ENCODE data around the gene RSRC1.
A peak's percentile ranks its signal among the peaks of the same experiment; 100 is the strongest.

Gene RSRC1

DNA sequence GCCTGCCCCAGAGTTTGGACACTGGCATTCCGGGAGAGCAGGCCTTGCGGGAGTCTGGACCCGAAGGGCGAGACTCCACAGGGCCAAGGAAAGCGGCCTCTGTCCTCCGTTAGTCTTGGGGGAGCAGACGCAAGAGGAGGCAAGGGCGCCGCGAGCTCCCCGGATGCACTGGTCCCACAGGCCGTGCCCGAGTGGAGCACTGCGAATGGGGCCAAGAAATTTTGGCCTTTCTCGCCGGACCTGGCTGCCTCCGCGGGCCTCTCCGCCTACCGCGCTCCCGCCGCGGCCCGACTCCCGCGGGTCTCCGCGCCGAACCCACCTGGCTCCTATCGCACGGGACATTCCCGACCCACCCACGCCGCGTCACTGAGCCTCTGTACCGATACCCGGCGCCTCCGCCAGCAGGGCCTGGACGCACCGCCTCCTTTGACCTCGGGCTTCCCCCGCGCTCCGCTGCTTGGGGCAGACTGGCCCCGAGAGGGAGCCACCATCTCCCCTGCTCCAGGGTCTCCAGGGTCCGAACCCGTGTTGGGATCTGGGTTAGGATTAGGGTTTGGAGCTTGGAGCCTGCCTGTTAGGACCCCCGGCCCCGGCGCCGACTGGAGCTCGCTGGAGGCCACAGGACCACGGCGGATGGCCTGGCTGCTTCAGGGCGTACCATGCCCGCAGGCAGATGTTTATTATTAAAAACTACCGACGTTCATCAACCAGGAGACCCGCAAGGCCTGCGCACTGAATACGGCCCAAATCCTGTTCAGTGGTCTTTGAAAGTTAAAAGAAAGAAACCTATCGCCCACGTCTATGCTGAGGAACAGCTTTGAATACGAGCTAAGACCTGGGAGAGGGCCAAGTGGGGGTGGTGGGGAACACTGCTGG, 15.4 kb upstream of the RSRC1 start:
- H2BK5ac ChIP-seq (ENCODE audit: low read length): no peak overlapping the region
- H3K36me3 ChIP-seq (ENCODE audit: control insufficient read depth, insufficient read depth, low read length): no peaks in the 10 kb centered on the region
- H3K18ac ChIP-seq (ENCODE audit: low read length): no peak overlapping the region
- H3K27me3 ChIP-seq (ENCODE audit: insufficient read depth, low read length, poor library complexity): peaks cover 34% of the 10 kb centered on the region
- no peak overlapping the region for H2BK15ac ChIP-seq (replicated peaks; ENCODE audit: low read depth)
- H3K79me2 ChIP-seq (ENCODE audit: control insufficient read depth, insufficient read depth, low read length): no peaks in the 10 kb centered on the region
- H3K4me3 ChIP-seq (ENCODE audit: low read length): peak overlapping the region; percentile 21
- no peak overlapping the region for H4K5ac ChIP-seq (ENCODE audit: low read length)
- H2BK120ac ChIP-seq (ENCODE audit: low read depth, low read length): no peak overlapping the region
- H3K4ac ChIP-seq (ENCODE audit: low read depth, low read length): no peak overlapping the region
- H3K27ac ChIP-seq (ENCODE audit: low read depth, low read length): no peak overlapping the region
- peak overlapping the region; percentile 25 for H3K23ac ChIP-seq (ENCODE audit: low read length)
- peak overlapping the region; percentile 23 for H3K4me2 ChIP-seq (ENCODE audit: low read length)
- no CpG with 5 or more reads among the region's 66 CpGs for WGBS (ENCODE audit: extremely low coverage, insufficient coverage, low lambda C conversion rate)
- no peak overlapping the region for H4K8ac ChIP-seq (ENCODE audit: low read depth, low read length)
- H3K9ac ChIP-seq (ENCODE audit: low read length): peak overlapping the region; percentile 56
- no peaks in the 10 kb centered on the region for H3K79me1 ChIP-seq (ENCODE audit: low read length)
- peak; percentile 73 for DNase-seq
- no peak overlapping the region for H2AK5ac ChIP-seq (ENCODE audit: low read length)
- H3K4me1 ChIP-seq (ENCODE audit: control insufficient read depth, low read depth, low read length): no peaks in the 10 kb centered on the region
- peak overlapping the region; percentile 74 for H3K56ac ChIP-seq (ENCODE audit: low read length)

DNA sequence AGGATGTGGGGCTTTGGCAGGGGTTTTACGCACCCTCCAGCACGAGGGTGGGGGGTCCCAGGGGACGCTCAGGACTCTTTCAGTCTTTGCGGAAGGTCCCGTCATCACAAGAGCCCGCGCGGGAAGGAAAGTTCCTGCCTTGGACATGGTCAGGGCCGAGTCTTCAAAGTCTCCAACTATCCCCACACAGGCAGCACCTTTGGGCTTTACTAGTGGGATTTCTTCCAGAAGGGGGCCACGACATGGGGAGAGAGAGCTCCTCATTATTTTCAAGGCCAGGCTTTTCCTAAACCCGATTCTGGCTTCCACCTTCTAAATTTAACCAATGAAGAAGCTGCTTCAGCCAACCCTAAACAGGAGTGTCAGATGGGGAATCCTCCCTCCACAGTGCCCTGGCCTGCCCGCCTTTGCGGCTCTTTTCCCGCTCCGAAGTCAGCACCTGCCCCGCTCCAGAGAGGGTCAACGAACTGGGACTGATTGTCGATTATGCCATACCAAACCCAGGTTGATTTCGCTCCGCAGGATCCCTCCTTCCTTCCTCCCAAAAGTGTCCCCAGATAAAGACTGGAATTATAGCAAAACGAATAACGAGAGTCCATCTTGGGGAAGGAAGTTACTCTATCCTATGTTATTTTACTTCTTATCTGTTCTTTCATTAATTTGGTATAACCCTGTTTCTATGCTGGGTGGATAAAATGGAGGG, 14.6 kb upstream of the RSRC1 start:
- no CpG with 5 or more reads among the region's 22 CpGs for WGBS (ENCODE audit: extremely low coverage, insufficient coverage, low lambda C conversion rate)
- Histone ChIP-seq H3K56ac (ENCODE audit: low read length) (peak overlapping the region; percentile 11), H2BK120ac (ENCODE audit: low read depth, low read length) (no peak overlapping the region), H2BK5ac (ENCODE audit: low read length) (no peak overlapping the region), H4K8ac (ENCODE audit: low read depth, low read length) (no peak overlapping the region), H3K36me3 (ENCODE audit: control insufficient read depth, insufficient read depth, low read length) (no peaks in the 10 kb centered on the region), H3K4me1 (ENCODE audit: control insufficient read depth, low read depth, low read length) (no peaks in the 10 kb centered on the region), H2BK15ac (replicated peaks; ENCODE audit: low read depth) (no peak overlapping the region), H3K23ac (ENCODE audit: low read length) (peak overlapping the region; percentile 25), H2AK5ac (ENCODE audit: low read length) (no peak overlapping the region), H3K79me2 (ENCODE audit: control insufficient read depth, insufficient read depth, low read length) (no peaks in the 10 kb centered on the region), H3K4ac (ENCODE audit: low read depth, low read length) (no peak overlapping the region), H3K4me2 (ENCODE audit: low read length) (peak overlapping the region; percentile 39), H3K79me1 (ENCODE audit: low read length) (no peaks in the 10 kb centered on the region), H3K27ac (ENCODE audit: low read depth, low read length) (no peak overlapping the region), H3K4me3 (ENCODE audit: low read length) (no peak overlapping the region), H4K5ac (ENCODE audit: low read length) (no peak overlapping the region), H3K9ac (ENCODE audit: low read length) (peak overlapping the region; percentile 45), H3K18ac (ENCODE audit: low read length) (no peak overlapping the region), H3K27me3 (ENCODE audit: insufficient read depth, low read length, poor library complexity) (peaks cover 38% of the 10 kb centered on the region)
- peak; percentile 46 for DNase-seq

- H2BK120ac ChIP-seq (ENCODE audit: low read depth, low read length): no peak overlapping the region
- peak overlapping the region; percentile 39 for H3K4me2 ChIP-seq (ENCODE audit: low read length)
- H3K27me3 ChIP-seq (ENCODE audit: insufficient read depth, low read length, poor library complexity): peaks cover 42% of the 10 kb centered on the region
- no peak overlapping the region for H3K56ac ChIP-seq (ENCODE audit: low read length)
- no peak overlapping the region for H2BK15ac ChIP-seq (replicated peaks; ENCODE audit: low read depth)
- H2BK5ac ChIP-seq (ENCODE audit: low read length): no peak overlapping the region
- H4K5ac ChIP-seq (ENCODE audit: low read length): no peak overlapping the region
- no peak overlapping the region for H3K4ac ChIP-seq (ENCODE audit: low read depth, low read length)
- no peaks in the 10 kb centered on the region for H3K4me1 ChIP-seq (ENCODE audit: control insufficient read depth, low read depth, low read length)
- WGBS (ENCODE audit: extremely low coverage, insufficient coverage, low lambda C conversion rate): no CpG with 5 or more reads among the region's 20 CpGs
- DNase-seq: peak; percentile 20
- no peak overlapping the region for H3K9ac ChIP-seq (ENCODE audit: low read length)
- H3K36me3 ChIP-seq (ENCODE audit: control insufficient read depth, insufficient read depth, low read length): no peaks in the 10 kb centered on the region
- no peak overlapping the region for H3K18ac ChIP-seq (ENCODE audit: low read length)
- no peak overlapping the region for H2AK5ac ChIP-seq (ENCODE audit: low read length)
- no peaks in the 10 kb centered on the region for H3K79me2 ChIP-seq (ENCODE audit: control insufficient read depth, insufficient read depth, low read length)
- H3K4me3 ChIP-seq (ENCODE audit: low read length): no peak overlapping the region
- H3K79me1 ChIP-seq (ENCODE audit: low read length): no peaks in the 10 kb centered on the region
- H3K23ac ChIP-seq (ENCODE audit: low read length): no peak overlapping the region
- H4K8ac ChIP-seq (ENCODE audit: low read depth, low read length): no peak overlapping the region
- no peak overlapping the region for H3K27ac ChIP-seq (ENCODE audit: low read depth, low read length)
Observed at GRCh38 chr3:158095814-158096704, 13.8 kb upstream of the RSRC1 start.

DNA sequence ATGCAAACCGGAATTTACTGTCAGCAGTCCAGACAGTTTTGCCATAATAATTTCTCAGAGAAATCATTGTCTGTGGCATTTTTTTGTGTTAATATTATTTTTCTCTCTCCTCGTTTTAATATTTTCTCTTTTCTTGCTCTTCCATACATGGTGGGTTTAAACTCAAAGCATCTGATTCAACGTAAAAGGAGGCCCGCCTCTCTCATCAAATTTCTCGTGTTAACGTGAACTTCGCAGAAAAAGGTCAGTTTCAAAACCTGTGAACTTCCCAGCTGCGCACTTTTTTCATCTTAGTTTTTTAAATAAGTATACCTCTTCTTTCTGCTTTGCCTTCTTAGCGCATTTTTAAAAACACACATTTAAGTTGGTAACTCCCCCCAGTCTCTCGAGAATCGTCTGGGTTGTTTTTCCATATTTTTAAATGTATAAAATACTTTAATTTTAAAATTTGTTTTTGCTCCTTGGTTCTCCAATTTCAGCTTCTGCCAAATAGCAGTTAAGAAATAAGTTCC, 12.8 kb upstream of the RSRC1 start:
- no peak for DNase-seq
- Histone ChIP-seq H3K36me3 (ENCODE audit: control insufficient read depth, insufficient read depth, low read length) (no peaks in the 10 kb centered on the region), H3K9ac (ENCODE audit: low read length) (no peak overlapping the region), H3K4ac (ENCODE audit: low read depth, low read length) (no peak overlapping the region), H3K4me1 (ENCODE audit: control insufficient read depth, low read depth, low read length) (no peaks in the 10 kb centered on the region), H3K27me3 (ENCODE audit: insufficient read depth, low read length, poor library complexity) (peaks cover 51% of the 10 kb centered on the region), H3K4me2 (ENCODE audit: low read length) (no peak overlapping the region), H2BK15ac (replicated peaks; ENCODE audit: low read depth) (no peak overlapping the region), H2BK120ac (ENCODE audit: low read depth, low read length) (no peak overlapping the region), H3K4me3 (ENCODE audit: low read length) (no peak overlapping the region), H3K79me2 (ENCODE audit: control insufficient read depth, insufficient read depth, low read length) (no peaks in the 10 kb centered on the region), H2AK5ac (ENCODE audit: low read length) (no peak overlapping the region), H2BK5ac (ENCODE audit: low read length) (no peak overlapping the region), H3K18ac (ENCODE audit: low read length) (no peak overlapping the region), H3K56ac (ENCODE audit: low read length) (no peak overlapping the region), H4K5ac (ENCODE audit: low read length) (no peak overlapping the region), H4K8ac (ENCODE audit: low read depth, low read length) (no peak overlapping the region), H3K79me1 (ENCODE audit: low read length) (no peaks in the 10 kb centered on the region), H3K23ac (ENCODE audit: low read length) (no peak overlapping the region), H3K27ac (ENCODE audit: low read depth, low read length) (no peak overlapping the region)
- WGBS (ENCODE audit: extremely low coverage, insufficient coverage, low lambda C conversion rate): no CpG with 5 or more reads among the region's 11 CpGs

DNA sequence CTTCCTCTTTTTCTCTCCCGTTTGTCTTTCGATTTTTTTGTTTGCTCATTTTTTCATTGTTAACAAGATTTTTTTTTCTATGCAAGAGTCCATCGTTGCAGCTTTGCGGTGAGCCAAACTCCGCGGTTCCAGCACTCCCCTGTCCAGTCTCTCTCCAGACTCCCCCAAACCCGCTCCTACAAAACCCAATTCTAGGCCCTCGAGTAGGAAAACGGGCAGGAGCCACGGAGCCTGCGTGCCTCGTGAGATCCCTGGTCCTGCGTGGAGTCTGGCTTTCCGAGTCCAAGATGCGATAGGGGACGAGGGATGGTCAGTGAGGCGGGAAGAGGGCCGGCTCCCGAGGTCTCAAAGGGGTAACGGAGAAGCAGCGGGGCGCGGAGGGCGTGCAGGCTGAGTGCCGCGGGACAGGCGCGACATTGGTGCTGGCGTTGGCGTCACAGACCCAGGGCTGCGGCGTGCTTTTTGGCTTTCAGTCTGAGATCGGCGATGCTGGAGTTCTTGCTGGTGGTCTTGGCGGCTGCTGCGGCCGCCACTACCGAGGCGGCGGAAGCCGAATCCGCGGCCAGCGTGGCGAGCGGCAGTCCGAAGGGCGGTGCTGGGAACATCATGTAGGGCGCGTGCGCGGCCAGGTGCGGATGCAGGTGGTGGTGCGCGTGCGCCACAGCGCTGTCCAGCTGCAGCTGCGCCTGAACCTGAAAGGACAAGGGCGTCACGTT, 12.1 kb upstream of the RSRC1 start:
- Histone ChIP-seq H4K5ac (ENCODE audit: low read length) (no peak overlapping the region), H3K27me3 (ENCODE audit: insufficient read depth, low read length, poor library complexity) (peaks cover 57% of the 10 kb centered on the region), H3K27ac (ENCODE audit: low read depth, low read length) (no peak overlapping the region), H2BK15ac (replicated peaks; ENCODE audit: low read depth) (no peak overlapping the region), H2BK5ac (ENCODE audit: low read length) (no peak overlapping the region), H3K18ac (ENCODE audit: low read length) (no peak overlapping the region), H3K23ac (ENCODE audit: low read length) (no peak overlapping the region), H4K8ac (ENCODE audit: low read depth, low read length) (no peak overlapping the region), H3K9ac (ENCODE audit: low read length) (peak overlapping the region; percentile 72), H3K36me3 (ENCODE audit: control insufficient read depth, insufficient read depth, low read length) (no peaks in the 10 kb centered on the region), H3K4me1 (ENCODE audit: control insufficient read depth, low read depth, low read length) (peaks cover 2% of the 10 kb centered on the region), H3K79me1 (ENCODE audit: low read length) (no peaks in the 10 kb centered on the region), H2AK5ac (ENCODE audit: low read length) (no peak overlapping the region), H3K4ac (ENCODE audit: low read depth, low read length) (no peak overlapping the region), H3K79me2 (ENCODE audit: control insufficient read depth, insufficient read depth, low read length) (no peaks in the 10 kb centered on the region), H2BK120ac (ENCODE audit: low read depth, low read length) (no peak overlapping the region), H3K4me2 (ENCODE audit: low read length) (peak overlapping the region; percentile 96), H3K56ac (ENCODE audit: low read length) (peak overlapping the region; percentile 92), H3K4me3 (ENCODE audit: low read length) (peak overlapping the region; percentile 72)
- DNase-seq: peak; percentile 93
- no CpG with 5 or more reads among the region's 60 CpGs for WGBS (ENCODE audit: extremely low coverage, insufficient coverage, low lambda C conversion rate)

Measured in mesendoderm (in vitro differentiated cells).